Measurements from ENCODE around the gene JCHAIN. TPM values are rescaled to one million over a fixed set of nuclear protein-coding genes. Genes with fewer than 3 reads are reported as not detected.
A peak's percentile ranks its signal among the peaks of the same experiment; 100 is the strongest.

Gene JCHAIN
- total and polyA plus RNA-seq, 2 experiments from 2014 or later, result 2.3 to 4.9 TPM

GRCh38 chr4:70680934-70681333 is 14.6 kb upstream of the JCHAIN start:
- Histone ChIP-seq H3K79me2 (ENCODE audit: insufficient read depth) (no peaks in the 10 kb centered on the region), H3K4me1 (ENCODE audit: insufficient read depth) (peaks cover 7% of the 10 kb centered on the region), H3K36me3 (ENCODE audit: low read depth) (no peaks in the 10 kb centered on the region), H3K9me3 (ENCODE audit: low read depth) (no peaks in the 10 kb centered on the region), H2AFZ (peak overlapping the region; percentile 34; the same call in 1 of the 2 replicates), H3K27ac (no peak overlapping the region), H3F3A (ENCODE audit: insufficient read depth) (peaks cover 14% of the 10 kb centered on the region), H3K9me2 (ENCODE audit: insufficient read depth) (no peaks in the 10 kb centered on the region), H3K4me3 (no peak overlapping the region), H3K27me3 (replicated peaks; ENCODE audit: insufficient read depth) (no peaks in the 10 kb centered on the region), H4K20me1 (ENCODE audit: insufficient read depth) (no peaks in the 10 kb centered on the region), H3K9ac (no peak overlapping the region), H3K4me2 (ENCODE audit: unreplicated experiment) (no peak overlapping the region)
- in situ Hi-C loops (cut with MboI), result no loop called here
- TF ChIP-seq EZH2 (IDR thresholded peaks at IDR 0.05; ENCODE audit: insufficient read depth, poor library complexity, severe bottlenecking) (no peak), EZH2phosphoT487 (IDR thresholded peaks at IDR 0.05; ENCODE audit: insufficient read depth, low read depth) (no peak)
- DNase-seq, result no peak

- no peak overlapping the region; the same call in 1 of the 2 replicates for H2AFZ ChIP-seq
- no peak overlapping the region for H3K27ac ChIP-seq
- H3K4me2 ChIP-seq (ENCODE audit: unreplicated experiment), result no peak overlapping the region
- WGBS, 2 experiments (ENCODE audit: low coverage in 1 of 2, low lambda C conversion rate in 2 of 2, missing lambda C conversion rate in 2 of 2), result 95 to 96% methylated on average over 1 of the region's 1 CpG
- H3K27me3 ChIP-seq (replicated peaks; ENCODE audit: insufficient read depth), result no peaks in the 10 kb centered on the region
- peaks cover 14% of the 10 kb centered on the region for H3F3A ChIP-seq (ENCODE audit: insufficient read depth)
- DNase-seq, result no peak
- TF ChIP-seq EZH2phosphoT487 (IDR thresholded peaks at IDR 0.05; ENCODE audit: insufficient read depth, low read depth) (no peak), EZH2 (IDR thresholded peaks at IDR 0.05; ENCODE audit: insufficient read depth, poor library complexity, severe bottlenecking) (no peak)
- no peak overlapping the region for H3K4me3 ChIP-seq
- H3K9ac ChIP-seq, result no peak overlapping the region
- no peaks in the 10 kb centered on the region for H3K36me3 ChIP-seq (ENCODE audit: low read depth)
- H3K4me1 ChIP-seq (ENCODE audit: insufficient read depth), result peaks cover 7% of the 10 kb centered on the region
- H4K20me1 ChIP-seq (ENCODE audit: insufficient read depth), result no peaks in the 10 kb centered on the region
- in situ Hi-C loops (cut with MboI), result no loop called here
- H3K79me2 ChIP-seq (ENCODE audit: insufficient read depth), result no peaks in the 10 kb centered on the region
- H3K9me3 ChIP-seq (ENCODE audit: low read depth), result no peaks in the 10 kb centered on the region
- no peaks in the 10 kb centered on the region for H3K9me2 ChIP-seq (ENCODE audit: insufficient read depth)
Observed at GRCh38 chr4:70678383-70678999, 12.2 kb upstream of the JCHAIN start.

GRCh38 chr4:70676554-70677090 is 10.3 kb upstream of the JCHAIN start:
- Histone ChIP-seq H3K9me3 (ENCODE audit: low read depth) (no peaks in the 10 kb centered on the region), H3K4me2 (ENCODE audit: unreplicated experiment) (no peak overlapping the region), H3K9ac (no peak overlapping the region), H3K27me3 (replicated peaks; ENCODE audit: insufficient read depth) (no peaks in the 10 kb centered on the region), H3K4me3 (no peak overlapping the region), H3K36me3 (ENCODE audit: low read depth) (no peaks in the 10 kb centered on the region), H3F3A (ENCODE audit: insufficient read depth) (peaks cover 14% of the 10 kb centered on the region), H3K4me1 (ENCODE audit: insufficient read depth) (peaks cover 7% of the 10 kb centered on the region), H3K27ac (peak overlapping the region; percentile 60), H2AFZ (no peak overlapping the region), H3K9me2 (ENCODE audit: insufficient read depth) (no peaks in the 10 kb centered on the region), H3K79me2 (ENCODE audit: insufficient read depth) (no peaks in the 10 kb centered on the region), H4K20me1 (ENCODE audit: insufficient read depth) (no peaks in the 10 kb centered on the region)
- in situ Hi-C loops (cut with MboI), result no loop called here
- TF ChIP-seq EZH2 (IDR thresholded peaks at IDR 0.05; ENCODE audit: insufficient read depth, poor library complexity, severe bottlenecking) (no peak), EZH2phosphoT487 (IDR thresholded peaks at IDR 0.05; ENCODE audit: insufficient read depth, low read depth) (no peak)
- no peak for DNase-seq
- WGBS, 2 experiments (ENCODE audit: low coverage in 1 of 2, low lambda C conversion rate in 2 of 2, missing lambda C conversion rate in 2 of 2), result 84 to 86% methylated on average over 6 of the region's 6 CpGs

GRCh38 chr4:70674731-70675130 is 8.4 kb upstream of the JCHAIN start:
- H4K20me1 ChIP-seq (ENCODE audit: insufficient read depth), result no peaks in the 10 kb centered on the region
- no peak overlapping the region for H3K27ac ChIP-seq
- WGBS, 2 experiments (ENCODE audit: low coverage in 1 of 2, low lambda C conversion rate in 2 of 2, missing lambda C conversion rate in 2 of 2), result 57 to 74% methylated on average over 1 of the region's 1 CpG
- peaks cover 18% of the 10 kb centered on the region for H3F3A ChIP-seq (ENCODE audit: insufficient read depth)
- no peak overlapping the region for H3K9ac ChIP-seq
- H3K4me2 ChIP-seq (ENCODE audit: unreplicated experiment), result no peak overlapping the region
- no peak for DNase-seq
- no peaks in the 10 kb centered on the region for H3K9me3 ChIP-seq (ENCODE audit: low read depth)
- no peak overlapping the region for H3K4me3 ChIP-seq
- H3K4me1 ChIP-seq (ENCODE audit: insufficient read depth), result peaks cover 12% of the 10 kb centered on the region
- in situ Hi-C loops (cut with MboI), result no loop called here
- H3K27me3 ChIP-seq (replicated peaks; ENCODE audit: insufficient read depth), result no peaks in the 10 kb centered on the region
- H3K79me2 ChIP-seq (ENCODE audit: insufficient read depth), result no peaks in the 10 kb centered on the region
- no peaks in the 10 kb centered on the region for H3K36me3 ChIP-seq (ENCODE audit: low read depth)
- TF ChIP-seq EZH2 (IDR thresholded peaks at IDR 0.05; ENCODE audit: insufficient read depth, poor library complexity, severe bottlenecking) (no peak), EZH2phosphoT487 (IDR thresholded peaks at IDR 0.05; ENCODE audit: insufficient read depth, low read depth) (no peak)
- no peak overlapping the region for H2AFZ ChIP-seq
- no peaks in the 10 kb centered on the region for H3K9me2 ChIP-seq (ENCODE audit: insufficient read depth)
